ENCODE data around the gene FKBP2.
A peak's percentile ranks its signal among the peaks of the same experiment; 100 is the strongest.

GRCh38 chr11:64204464-64204989 lies 36.4 kb upstream of the FKBP2 start:
- TF ChIP-seq, protein P1, sequence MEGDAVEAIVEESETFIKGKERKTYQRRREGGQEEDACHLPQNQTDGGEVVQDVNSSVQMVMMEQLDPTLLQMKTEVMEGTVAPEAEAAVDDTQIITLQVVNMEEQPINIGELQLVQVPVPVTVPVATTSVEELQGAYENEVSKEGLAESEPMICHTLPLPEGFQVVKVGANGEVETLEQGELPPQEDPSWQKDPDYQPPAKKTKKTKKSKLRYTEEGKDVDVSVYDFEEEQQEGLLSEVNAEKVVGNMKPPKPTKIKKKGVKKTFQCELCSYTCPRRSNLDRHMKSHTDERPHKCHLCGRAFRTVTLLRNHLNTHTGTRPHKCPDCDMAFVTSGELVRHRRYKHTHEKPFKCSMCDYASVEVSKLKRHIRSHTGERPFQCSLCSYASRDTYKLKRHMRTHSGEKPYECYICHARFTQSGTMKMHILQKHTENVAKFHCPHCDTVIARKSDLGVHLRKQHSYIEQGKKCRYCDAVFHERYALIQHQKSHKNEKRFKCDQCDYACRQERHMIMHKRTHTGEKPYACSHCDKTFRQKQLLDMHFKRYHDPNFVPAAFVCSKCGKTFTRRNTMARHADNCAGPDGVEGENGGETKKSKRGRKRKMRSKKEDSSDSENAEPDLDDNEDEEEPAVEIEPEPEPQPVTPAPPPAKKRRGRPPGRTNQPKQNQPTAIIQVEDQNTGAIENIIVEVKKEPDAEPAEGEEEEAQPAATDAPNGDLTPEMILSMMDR (IDR thresholded peaks at IDR 0.05), result peak in 5 of 7 experiments; percentile 57 to 80 (median 66)
- TF ChIP-seq EP300 (IDR thresholded peaks at IDR 0.05) (no peak), POLR2AphosphoS5 (IDR thresholded peaks at IDR 0.05) (peak; percentile 52 to 92 (median 68))
